Omental fat pad (tissue), 4 donors: ENCODE measurements around the gene PID1. TPM values are rescaled to one million over a fixed set of nuclear protein-coding genes. Genes with fewer than 3 reads are reported as not detected.

Experiments
- ATAC-seq: fragments of 150-250 bp; one replicate; pipeline ENCODE4 v1.9.1; 2016; ENCODE audit warnings: mild to moderate bottlenecking, moderate library complexity; ENCODE audit not compliant: low FRiP score
- DNase-seq: peaks from one replicate; pipeline ENCODE4 v3.0.0-alpha.2; 2019; ENCODE audit warnings: low spot score
- CTCF ChIP-seq, 3 donors: fragments of 450-650 bp; IDR thresholded peaks; one replicate each; pipeline ENCODE4 v1.5.1; 2016 to 2017; ENCODE audit warnings: antibody characterized with exemption in 3 of 3, mild to moderate bottlenecking in 3 of 3, moderate library complexity in 2 of 3
- total RNA-seq, 4 donors: library from RNA; depleted of rRNA; stranded (reverse); fragments of >200 nt; gene quantifications; one replicate each; pipeline ENCODE4 v1.1.0, GENCODE V29; 2016

Gene PID1
- total RNA-seq, 4 donors from 2014 or later: 20.7 to 98.7 (median 59.1) TPM

- ATAC-seq (no peak), DNase-seq (no peak)
- TF ChIP-seq CTCF (IDR thresholded peaks at IDR 0.05): no peak
Observed at GRCh38 chr2:229252996-229253395, 18.1 kb downstream of the PID1 start.

GRCh38 chr2:229252280-229252679 lies 18.8 kb downstream of the PID1 start:
- DNase-seq (no peak), ATAC-seq (no peak)
- no peak for TF ChIP-seq CTCF (IDR thresholded peaks at IDR 0.05)

DNA sequence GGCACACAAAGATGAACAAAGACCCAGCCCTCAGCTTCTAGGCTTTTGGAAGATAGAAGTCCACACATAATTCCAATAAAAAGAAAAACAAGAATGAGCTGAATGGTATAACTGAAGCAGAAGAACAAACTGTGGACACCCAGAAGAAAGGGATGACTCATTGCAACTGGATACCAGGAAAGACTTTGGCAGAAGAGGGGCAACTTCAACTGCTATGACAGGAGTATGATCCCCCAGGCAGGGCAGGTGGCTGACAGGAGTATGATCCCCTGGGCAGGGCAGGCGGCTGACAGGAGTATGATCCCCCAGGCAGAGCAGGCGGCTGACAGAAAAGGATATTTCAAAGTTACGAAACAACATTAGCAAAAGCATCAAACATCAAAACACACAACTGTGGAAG lies 21.6 kb downstream of the PID1 start:
- TF ChIP-seq CTCF (IDR thresholded peaks at IDR 0.05): no peak
- no peak for ATAC-seq
- no peak for DNase-seq

DNA sequence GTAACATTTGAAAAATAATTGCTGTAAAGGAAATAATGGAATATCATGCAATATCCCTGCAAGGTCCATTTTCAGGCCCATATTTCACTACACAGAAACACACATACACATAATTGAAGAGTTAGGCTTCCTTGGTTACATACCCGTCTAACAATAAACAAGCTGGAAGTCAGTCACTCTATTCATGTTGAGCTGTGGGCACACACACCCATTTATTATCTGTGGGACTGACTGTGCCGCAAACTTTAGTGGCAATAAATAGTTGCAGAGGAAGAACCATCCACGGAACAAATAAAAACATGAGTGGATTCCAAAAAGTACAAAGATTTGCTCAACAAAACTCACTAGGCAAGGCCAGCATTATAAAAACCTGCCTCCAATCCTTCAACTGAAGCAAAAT lies 24.8 kb downstream of the PID1 start:
- ATAC-seq: no peak
- no peak for TF ChIP-seq CTCF (IDR thresholded peaks at IDR 0.05)
- DNase-seq: no peak

GRCh38 chr2:229244975-229245374 lies 26.1 kb downstream of the PID1 start:
- TF ChIP-seq CTCF (IDR thresholded peaks at IDR 0.05): no peak
- ATAC-seq: no peak
- DNase-seq: no peak

DNA sequence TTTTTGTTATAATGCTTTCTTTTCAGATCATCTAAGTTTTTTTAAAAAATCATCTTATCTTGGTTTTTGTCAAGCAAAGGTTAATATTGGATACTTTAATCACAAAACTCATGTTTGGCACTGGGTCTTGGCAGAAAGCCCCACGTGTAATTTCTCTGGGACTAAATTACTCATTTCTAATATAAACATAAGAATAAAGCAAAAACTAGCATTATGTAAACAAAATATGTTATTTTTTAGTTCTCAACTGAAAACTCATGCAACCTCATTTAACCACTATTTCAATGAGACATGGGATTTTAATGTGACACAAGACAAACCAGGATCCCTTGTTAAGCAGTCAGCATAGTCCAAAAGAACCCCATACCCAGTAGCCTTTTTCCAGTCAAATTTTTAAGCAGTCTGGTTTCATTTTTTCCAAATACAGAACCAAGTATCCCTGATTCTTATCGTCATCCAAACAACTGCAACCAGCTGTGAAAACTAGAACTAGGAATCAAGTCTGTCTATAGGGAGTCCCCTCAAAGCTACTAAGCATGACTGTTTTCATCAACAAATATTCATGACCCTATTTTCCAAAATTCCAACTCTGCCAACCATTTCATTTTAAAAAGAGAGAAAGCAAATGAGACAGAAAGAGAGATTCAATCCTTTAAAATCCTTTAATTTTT lies 27.1 kb downstream of the PID1 start:
- no peak for ATAC-seq
- DNase-seq: no peak

More for the DNA sequence above, 27.1 kb downstream of the PID1 start:
- TF ChIP-seq CTCF (IDR thresholded peaks at IDR 0.05): no peak
